ENCODE data around the gene FNDC8.
"Not testable (repeated sequence)": the region's sequence is repeated elsewhere in the genome, so short reads cannot be mapped to it uniquely, and the experiment has no call there.

FNDC8 gene

DNA sequence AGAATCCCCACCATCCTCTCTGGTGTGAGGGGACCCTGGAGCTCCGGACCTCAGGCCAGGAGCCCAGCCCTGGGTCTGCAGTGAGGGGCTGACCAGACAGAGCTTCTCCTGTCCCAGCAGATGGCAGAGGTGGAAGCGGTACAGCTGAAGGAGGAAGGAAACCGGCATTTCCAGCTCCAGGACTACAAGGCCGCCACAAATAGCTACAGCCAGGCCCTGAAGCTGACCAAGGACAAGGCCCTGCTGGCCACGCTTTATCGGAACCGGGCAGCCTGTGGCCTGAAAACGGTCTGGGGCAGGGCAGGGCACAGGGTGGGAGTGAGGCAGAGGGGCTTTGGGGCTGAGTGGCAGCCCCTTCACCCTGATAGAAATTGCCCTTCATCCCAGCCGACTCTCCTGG, 26.7 kb downstream of the FNDC8 start:
- H3K4me3 ChIP-seq (ENCODE audit: control insufficient read depth, low read depth, low read length): no peak overlapping the region
- TF ChIP-seq, protein P1, sequence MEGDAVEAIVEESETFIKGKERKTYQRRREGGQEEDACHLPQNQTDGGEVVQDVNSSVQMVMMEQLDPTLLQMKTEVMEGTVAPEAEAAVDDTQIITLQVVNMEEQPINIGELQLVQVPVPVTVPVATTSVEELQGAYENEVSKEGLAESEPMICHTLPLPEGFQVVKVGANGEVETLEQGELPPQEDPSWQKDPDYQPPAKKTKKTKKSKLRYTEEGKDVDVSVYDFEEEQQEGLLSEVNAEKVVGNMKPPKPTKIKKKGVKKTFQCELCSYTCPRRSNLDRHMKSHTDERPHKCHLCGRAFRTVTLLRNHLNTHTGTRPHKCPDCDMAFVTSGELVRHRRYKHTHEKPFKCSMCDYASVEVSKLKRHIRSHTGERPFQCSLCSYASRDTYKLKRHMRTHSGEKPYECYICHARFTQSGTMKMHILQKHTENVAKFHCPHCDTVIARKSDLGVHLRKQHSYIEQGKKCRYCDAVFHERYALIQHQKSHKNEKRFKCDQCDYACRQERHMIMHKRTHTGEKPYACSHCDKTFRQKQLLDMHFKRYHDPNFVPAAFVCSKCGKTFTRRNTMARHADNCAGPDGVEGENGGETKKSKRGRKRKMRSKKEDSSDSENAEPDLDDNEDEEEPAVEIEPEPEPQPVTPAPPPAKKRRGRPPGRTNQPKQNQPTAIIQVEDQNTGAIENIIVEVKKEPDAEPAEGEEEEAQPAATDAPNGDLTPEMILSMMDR (IDR thresholded peaks at IDR 0.05; ENCODE audit: control insufficient read depth, insufficient read depth, low read depth, low read length, missing control alignments): no peak
- DNase-seq (ENCODE audit: low read depth): no peak

DNA sequence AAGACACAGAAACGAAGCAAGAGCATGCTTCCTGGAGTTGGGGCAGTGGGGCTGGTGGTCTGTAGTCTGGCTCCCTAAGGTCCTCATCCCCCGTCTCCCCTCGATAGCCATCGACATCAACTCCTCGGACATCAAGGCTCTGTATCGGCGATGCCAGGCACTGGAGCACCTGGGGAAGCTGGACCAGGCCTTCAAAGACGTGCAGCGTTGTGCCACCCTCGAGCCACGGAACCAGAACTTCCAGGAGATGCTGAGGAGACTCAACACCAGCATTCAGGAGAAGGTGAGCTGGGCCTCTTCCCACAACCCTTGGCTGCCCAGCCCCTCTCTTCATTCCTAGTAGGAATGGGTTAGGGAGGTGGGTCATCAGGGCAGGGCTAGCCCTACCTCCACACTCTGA, 28.5 kb downstream of the FNDC8 start:
- H3K4me3 ChIP-seq (ENCODE audit: control insufficient read depth, low read depth, low read length): no peak overlapping the region
- TF ChIP-seq, protein P1 (IDR thresholded peaks at IDR 0.05; ENCODE audit: control insufficient read depth, insufficient read depth, low read depth, low read length, missing control alignments): no peak
- no peak for DNase-seq (ENCODE audit: low read depth)

DNA sequence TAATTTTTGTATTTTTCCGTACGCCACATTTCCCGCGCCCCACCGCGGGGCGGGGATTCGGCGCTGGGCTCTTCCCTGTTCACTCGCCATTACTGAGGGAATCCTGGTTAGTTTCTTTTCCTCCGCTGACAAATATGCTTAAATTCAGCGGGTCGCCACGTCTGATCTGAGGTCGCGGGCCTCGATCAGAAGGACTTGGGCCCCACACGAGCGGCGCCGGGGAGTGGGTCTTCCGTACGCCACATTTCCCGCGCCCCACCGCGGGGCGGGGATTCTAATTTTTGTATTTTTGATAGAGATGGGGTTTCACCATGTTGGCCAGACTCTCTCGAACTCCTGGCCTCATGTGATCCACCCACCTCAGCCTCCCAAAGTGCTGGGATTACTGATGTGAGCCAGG, 29.7 kb downstream of the FNDC8 start:
- DNase-seq (ENCODE audit: low read depth); H3K4me3 ChIP-seq (ENCODE audit: control insufficient read depth, low read depth, low read length): not testable (repeated sequence)

DNA sequence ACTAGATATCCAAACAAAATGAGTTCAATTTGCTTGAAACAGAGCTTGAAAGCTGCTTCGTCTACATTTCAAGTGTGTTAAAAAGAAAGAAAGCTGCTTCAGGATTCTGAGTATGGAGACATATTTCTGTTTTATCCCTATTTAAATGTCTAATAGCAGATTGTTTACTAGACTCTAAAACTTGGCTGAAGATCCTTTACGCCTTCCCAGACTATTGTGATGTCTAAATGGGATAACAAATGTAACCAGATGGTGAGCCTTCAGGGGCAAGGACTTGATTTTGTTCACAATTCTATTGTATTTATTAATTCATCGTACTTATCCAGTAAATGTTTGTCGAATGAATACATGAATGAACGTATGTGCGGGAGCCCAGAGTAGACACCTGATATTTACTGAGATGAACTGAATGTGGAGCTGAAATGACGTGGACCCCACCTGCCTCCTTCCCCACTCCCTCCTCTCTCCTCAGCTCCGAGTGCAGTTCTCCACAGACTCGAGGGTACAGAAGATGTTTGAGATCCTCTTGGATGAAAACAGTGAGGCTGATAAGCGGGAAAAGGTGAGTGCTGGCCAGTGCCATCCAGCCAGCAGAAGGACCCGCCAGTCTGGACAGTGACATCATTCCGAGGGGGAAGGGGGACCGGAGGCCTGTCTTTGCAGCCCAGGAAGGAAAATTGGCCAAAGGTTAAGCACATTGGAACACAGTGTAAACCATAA, 31.2 kb downstream of the FNDC8 start:
- TF ChIP-seq, protein P1 (IDR thresholded peaks at IDR 0.05; ENCODE audit: control insufficient read depth, insufficient read depth, low read depth, low read length, missing control alignments): no peak
- DNase-seq (ENCODE audit: low read depth): no peak
- H3K4me3 ChIP-seq (ENCODE audit: control insufficient read depth, low read depth, low read length): no peak overlapping the region

DNA sequence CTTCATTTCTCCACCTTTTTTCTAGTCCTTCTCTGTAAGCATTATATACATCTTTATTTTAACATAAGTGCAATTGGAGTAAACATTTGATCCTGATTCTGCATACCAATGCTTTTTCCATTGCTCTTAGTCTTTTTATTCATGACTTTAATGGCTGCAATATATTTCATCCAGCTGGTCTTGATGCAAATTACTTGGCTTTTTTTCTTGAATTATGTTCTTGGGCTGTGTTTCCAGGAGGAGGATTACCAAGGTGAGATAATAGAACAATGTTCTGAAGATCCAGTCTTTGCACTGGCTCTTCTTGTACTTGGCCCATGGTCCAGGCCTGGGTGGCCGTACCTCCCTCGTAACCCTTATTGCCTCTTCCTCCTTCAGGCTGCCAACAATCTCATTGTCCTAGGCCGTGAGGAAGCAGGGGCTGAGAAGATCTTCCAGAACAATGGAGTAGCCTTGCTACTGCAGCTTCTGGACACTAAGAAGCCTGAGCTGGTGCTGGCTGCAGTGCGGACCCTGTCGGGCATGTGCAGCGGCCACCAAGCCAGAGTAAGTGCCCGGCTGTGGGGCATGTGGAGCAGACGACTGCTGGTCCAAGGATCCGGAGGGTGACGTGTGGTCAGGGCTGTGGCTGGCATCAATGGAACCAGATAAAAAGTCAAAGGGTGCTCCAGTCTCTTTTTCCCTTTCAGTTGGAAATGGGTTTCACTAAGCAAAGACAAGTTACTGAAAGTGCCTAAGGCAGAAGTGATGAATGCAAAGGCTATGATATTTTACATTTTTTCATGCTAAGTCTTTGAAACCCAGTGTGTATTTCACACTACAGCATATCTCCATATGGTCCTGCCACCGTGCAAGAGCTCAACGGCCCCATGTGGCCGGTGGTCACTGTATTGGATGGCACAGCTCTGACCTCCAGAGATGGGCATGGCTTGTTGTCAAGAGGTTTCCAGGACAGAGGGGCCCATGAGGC, 33.1 kb downstream of the FNDC8 start:
- no peak for DNase-seq (ENCODE audit: low read depth)
- TF ChIP-seq, protein P1 (IDR thresholded peaks at IDR 0.05; ENCODE audit: control insufficient read depth, insufficient read depth, low read depth, low read length, missing control alignments): no peak
- no peak overlapping the region for H3K4me3 ChIP-seq (ENCODE audit: control insufficient read depth, low read depth, low read length)

DNA sequence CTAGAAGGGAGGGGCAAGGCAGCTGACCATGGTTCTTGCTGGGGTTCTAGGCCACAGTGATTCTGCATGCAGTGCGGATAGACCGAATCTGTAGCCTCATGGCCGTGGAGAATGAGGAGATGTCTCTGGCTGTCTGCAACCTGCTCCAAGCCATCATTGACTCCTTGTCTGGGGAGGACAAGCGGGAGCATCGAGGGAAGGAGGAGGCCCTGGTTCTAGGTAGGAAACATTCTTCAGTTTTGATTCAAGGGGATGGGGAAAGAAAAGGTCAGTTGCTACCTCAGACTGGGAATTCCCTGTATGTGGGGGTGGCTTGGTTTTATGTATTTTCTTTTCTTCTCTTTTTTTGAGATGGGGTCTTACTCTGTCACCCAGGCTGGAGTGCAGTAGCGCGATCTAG, 33.8 kb downstream of the FNDC8 start:
- no peak overlapping the region for H3K4me3 ChIP-seq (ENCODE audit: control insufficient read depth, low read depth, low read length)
- TF ChIP-seq, protein P1 (IDR thresholded peaks at IDR 0.05; ENCODE audit: control insufficient read depth, insufficient read depth, low read depth, low read length, missing control alignments): no peak
- DNase-seq (ENCODE audit: low read depth): no peak

DNA sequence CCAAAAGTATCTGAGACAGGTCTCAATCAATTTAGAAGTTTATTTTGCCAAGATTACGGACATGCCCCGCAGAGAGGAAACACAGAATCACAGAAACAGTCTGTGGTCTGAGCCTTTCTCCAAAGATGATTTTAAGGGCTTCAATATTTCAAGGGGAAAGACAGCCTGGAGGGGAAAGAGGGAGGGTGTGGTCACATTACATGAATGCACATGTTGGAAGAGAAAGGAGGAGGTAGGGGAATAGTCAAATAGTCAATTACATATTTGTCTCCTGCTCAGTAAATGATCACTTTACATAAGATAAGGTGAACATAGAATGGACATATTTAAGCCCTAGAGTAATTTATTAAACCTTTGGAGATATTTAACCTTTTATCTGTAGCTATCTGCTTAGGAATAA, 38.5 kb downstream of the FNDC8 start:
- DNase-seq (ENCODE audit: low read depth): no peak
- no peak overlapping the region for H3K4me3 ChIP-seq (ENCODE audit: control insufficient read depth, low read depth, low read length)
- TF ChIP-seq, protein P1 (IDR thresholded peaks at IDR 0.05; ENCODE audit: control insufficient read depth, insufficient read depth, low read depth, low read length, missing control alignments): no peak

Data from AG09309 (cell line).